AG08395 (cell line): ENCODE data around the gene ARID1B.

Source experiments
- DNase-seq: peaks from one replicate; pipeline ENCODE4 v3.0.0; 2012; ENCODE audit warnings: mixed read lengths, low spot score

The ARID1B gene

DNA sequence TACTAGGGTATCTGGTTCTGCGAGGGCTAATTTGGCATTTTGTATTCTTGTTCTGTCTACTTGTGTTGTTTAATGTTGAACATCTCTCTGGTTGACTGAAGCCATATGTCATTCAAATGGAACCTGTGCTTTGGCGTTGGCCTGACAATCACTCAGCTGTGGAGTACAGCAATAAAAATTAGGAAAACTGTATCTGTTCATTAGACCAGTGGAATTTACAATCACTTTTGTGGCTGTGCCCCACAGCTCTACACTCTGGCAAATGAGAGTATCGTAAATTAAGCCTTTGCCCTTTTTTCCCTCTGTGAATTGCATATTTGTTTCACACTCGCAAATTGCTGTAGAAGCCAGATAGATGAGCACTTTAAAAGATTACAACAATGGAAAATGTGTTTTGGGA lies 102.0 kb downstream of the ARID1B start:
- DNase-seq, result no peak

DNA sequence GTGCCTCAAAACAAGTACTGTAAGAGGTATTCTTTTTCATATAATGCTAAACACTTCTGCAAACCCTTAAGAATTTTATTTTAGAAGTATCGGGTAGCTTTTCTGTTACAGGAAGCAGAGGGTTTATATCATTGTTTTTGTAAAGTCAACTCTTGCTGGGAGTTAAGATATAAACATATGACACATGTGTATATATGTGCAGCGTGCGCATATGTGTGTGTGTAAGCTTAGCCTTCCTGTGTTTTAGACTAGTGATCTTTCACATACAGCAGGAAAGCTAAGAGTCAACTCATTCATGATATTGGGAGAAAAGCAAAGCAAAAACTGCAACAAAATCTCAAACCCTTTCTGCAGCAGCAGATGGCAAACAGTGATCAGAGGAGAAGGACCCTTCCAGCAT lies 102.4 kb downstream of the ARID1B start:
- DNase-seq, result no peak

DNA sequence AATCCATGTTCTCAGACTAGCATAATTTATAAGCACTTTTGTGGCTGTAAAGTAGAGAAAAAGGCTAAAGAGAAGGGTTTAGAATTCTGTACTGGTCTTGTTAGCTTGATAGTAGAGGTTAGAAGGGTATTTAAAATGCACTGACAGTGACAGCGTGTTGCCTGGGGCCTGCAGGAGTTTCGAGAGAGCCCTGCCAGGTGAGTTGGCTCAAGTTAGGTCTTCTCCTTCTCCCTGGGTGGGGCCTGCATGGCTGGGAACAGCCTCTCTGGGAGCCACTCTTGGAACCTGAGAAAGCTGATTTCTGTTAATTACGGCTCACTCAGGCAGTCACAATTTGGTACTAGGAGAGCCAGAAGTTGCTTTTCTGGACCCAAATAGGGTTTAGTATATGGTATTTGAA lies 103.7 kb downstream of the ARID1B start:
- DNase-seq, result no peak

DNA sequence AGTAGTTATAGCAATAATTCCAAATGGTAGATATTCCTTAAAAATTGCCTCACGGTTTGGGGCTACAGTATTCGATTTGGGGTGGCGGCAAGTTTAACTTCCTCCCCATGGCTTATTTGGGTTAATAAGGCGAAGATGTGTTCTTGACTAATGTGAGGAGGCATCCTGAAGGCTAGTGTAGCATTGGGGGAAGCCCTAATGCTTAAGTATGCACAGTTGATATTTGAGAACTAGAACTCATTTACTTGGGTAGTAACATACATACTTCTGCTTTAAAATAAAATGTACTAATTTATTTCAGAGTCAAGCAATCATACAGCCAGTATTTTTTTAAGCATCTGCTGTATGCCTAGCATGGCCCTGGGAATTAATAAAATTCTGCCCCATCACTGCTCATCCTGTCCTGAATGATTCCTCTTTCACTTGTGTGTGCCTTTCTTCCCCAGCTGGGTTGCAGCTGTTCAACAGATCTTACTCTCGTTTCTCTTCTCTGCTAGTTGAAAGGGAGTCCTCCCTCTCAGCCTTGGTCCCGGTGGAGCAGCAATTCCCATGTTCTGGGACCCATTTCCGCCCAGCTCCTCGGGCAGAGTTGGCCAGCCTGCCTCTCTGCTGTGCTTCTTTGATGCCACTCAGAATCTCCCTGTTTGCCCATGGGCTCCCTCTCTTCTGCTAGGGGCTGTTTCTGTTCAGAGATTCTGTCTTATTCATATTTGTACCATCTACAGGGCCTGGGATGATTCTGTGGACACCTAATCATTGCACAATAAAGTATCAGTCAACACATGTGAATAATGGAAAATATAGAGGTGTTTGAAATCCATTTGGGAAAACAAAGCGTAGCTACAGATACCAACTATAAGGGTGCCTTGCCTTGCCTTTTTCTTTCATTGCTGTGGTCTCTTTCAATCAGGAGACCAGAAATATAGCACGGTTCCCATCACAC lies 104.8 kb downstream of the ARID1B start:
- DNase-seq, result peak; percentile 7

DNA sequence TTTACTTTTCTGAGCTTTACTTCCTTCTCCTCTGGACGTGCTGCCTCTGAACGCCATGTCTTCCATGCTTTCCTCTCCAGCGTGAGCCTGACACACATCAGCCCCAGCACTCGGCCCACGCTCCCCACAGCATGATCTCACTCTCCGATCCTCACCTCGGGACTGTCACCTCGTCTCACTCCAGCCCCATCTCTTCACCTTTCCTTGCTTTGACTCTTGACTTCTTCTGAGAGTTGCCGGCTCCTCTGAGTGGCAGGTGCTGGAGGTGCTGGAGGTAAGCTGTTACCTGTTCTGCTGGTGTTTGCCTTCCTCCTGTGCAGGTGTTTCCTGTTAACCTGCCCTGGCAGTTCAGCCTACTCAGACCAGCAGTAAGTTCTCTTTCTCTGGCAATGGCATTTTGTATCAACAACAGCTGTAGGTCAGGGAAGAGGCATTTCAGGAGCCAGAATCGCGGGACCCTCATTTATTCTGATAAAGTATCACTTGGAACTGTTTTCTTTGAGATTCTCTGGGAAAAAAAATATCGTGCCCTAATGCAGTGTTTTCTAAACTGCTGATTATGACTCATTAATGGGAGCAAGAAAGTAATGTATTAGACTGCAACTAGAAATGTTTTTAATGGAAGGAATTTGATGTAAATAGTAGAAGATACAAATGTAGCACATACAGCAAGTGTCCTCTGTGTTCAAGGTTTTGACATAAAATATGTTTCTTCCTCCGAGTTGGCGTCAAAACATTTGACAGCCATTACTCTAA lies 106.5 kb downstream of the ARID1B start:
- DNase-seq, result no peak

DNA sequence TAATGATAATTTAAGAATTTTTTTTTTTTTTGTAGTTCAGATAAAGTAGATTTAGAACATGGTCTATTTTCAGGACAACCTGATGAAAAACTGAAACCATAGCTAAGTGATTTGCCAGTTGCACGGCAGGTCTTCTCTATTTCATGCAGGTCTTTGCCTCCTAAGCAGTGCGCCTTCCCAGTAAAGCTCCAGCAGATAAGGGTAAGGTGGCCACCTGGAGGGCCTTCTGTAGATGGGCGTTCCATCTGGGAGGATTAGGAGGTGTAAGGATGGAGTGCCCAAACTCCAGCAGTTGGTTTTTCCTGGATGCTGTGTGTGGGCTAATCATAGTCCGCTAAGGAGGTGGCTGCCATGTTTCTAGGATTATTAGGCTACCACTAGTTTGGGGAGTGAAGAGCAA lies 107.1 kb downstream of the ARID1B start:
- no peak for DNase-seq

DNA sequence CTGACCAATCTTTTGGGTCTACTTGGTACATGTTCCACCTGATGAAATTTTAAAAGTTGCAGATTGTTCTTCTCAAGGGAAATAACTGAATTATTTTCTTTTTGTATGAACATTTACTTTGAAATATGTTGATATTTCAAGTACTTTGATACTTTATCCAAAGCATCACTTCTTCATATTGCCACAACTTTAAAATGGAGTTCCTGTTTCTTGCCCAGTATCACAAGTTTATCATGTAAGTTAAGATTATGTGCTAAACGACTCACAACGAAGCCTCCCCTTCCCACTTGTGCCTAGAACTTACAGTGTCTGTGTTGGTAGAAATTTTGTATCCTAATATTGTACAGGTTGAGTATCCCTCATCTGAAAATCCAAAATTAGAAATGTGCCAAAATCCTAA lies 108.4 kb downstream of the ARID1B start:
- no peak for DNase-seq

DNA sequence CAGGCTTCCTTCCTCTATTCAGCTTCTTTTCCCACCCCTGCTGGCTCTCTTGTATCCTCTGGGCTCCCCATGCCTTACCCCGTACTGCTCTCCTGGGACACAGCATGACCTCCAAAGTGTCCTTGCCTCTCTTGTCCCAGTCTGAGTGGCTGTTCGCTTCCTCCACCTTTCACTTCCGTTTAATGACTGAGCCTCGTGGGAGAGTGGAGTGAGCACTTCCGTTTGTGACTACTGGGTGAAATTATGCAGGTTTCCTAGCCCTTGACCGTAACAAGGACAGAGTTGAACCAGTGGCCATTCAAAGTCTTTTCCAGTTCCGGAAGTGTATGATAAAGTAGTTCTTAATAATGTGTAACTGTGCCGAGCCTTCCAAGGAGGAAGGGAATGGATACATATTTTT lies 109.2 kb downstream of the ARID1B start:
- no peak for DNase-seq

DNA sequence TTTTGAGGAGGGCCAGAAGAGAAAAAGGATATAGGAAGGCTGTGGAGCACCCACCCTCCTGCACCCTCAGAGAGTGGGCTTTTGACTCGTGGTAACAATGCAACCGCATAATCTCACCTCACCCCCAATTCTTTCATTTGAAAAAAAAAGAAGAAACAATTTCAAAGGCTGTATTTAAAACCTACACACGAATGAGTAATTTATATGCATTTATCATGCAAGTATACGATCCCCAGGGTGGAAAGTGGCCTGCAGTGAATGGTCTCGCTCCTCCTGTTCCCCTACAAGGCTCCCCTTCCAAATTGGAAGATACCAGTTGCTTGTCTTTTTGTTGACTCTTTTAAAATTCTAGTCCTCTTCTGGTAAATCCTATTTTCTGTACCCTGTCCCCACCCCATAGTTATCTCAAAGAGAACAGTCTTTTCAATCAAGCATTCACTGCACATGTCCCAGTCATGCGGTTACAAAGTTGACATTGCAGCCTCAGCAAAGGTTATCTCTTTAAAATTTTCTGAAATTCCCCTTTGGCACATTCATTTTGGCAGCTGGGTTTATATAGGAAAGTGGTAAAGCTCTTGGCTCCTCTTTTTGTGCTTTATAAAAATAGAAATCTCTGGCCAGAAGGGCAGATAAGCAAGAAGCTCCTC lies 110.6 kb downstream of the ARID1B start:
- DNase-seq, result no peak

DNA sequence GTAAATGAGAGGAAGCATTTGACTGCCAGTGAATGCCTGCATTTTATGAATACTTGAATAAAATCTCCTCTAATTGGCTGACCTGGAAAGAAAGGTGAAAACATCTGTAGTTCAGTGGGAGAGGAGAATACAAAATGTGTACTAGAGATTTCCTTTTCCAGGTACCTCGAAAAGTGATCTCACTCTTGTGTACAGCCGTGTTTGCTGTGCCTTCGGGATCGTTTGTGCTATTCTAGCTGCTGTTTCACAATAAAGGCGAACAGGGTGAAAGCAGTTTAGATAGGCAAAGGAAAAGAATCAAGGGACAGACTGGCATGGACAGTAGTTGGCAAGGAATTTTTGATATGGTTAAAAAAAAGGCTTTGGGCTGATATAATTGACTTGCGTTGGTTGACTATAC lies 112.3 kb downstream of the ARID1B start:
- DNase-seq, result no peak

DNA sequence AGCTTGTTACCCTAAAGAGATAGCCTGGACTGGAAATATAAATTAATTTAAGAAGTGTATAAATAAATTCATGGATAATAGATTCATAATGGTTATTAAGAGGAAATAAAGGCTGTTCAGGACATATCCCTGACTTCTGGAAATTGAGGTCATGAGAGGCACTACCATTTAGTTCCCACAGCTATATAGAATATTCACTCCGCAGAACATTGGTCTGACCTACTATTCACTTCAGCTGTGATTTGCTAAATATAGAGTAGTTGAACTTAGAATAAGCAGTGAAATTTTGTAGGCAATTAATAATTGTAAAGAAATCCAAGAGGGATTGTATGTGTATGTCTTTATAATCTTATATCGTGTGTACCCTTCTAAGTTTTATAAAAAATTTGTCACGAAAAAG lies 112.8 kb downstream of the ARID1B start:
- DNase-seq, result no peak

DNA sequence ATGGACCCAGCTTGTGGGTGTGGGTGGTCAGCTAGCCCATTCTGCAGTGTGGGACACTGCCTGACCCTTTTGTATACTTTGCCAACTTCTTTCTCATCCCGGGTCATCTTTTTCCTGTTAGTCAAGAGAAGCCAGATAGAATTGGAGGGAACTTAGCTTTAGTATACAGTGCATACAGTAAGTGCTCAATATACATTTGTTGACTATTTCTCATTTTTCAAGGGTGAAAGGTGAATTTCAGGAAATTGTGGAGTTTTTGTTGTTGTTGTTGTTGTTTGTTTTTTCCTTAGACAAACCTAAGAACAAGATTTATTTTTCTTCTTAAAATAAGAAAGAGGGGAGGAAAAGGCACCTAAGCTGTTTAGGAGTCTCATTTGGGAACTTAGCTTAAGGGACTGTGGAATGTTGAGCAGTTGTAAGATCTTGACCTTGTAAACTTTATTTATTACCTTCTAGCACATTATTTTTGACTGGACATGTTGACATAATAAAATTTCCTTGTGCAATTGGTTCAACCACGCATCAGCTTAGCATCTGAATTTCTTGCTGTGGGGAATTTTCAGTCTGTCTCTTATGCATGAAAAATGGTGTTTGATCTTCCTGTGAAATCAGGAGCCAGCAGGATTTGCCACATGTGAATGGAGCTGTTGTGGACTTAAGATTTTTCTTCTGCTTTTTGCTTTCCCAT lies 113.6 kb downstream of the ARID1B start:
- DNase-seq, result peak; percentile 7

DNA sequence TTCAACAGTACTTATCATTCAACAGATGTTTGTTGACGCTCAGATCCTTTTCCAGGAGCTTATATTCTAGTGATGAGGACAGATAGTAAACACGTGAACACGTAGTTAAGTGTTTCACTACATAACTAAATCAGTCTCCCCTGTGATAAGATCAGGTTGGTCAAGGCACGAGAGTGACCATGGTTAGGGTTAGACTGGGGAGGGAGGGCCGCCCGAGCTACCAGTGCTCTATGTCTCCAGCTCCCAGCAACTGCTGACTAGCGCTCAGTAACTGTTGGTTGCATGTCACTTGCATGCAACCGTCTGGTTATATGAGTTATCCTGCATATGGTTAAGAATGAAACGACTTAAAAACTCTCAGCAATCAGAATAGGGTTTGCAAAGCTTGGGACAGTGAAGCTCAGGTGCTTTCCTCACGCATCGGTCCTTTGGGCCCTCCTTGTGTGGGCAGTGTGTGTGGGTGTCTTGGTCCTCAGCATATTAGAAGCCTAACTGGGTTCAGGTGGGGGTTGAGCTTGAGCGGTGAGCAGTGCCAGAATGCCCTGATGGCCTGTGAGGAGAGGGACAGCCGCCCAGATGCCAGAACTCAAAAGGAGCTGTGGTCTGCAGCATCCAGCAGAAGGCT lies 120.8 kb downstream of the ARID1B start:
- no peak for DNase-seq

DNA sequence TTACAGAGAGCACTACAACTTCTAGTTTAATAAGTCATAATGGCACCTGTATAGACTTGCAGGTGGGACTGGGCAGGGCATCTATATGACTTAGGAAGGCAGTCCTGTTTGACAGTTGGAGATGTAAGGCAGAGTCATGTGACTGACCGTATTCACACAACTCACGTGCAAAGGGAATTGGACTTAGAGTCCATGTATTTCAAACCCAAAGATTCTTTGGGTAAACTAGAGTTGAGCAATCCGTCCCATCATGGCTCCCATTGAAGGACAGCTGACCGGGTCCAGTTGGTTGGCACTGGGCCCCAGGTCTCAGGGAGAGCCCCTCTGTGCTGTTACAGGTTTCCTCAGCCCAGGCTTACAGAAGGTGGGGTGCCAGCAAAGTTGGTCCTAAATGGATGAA lies 121.9 kb downstream of the ARID1B start:
- no peak for DNase-seq

DNA sequence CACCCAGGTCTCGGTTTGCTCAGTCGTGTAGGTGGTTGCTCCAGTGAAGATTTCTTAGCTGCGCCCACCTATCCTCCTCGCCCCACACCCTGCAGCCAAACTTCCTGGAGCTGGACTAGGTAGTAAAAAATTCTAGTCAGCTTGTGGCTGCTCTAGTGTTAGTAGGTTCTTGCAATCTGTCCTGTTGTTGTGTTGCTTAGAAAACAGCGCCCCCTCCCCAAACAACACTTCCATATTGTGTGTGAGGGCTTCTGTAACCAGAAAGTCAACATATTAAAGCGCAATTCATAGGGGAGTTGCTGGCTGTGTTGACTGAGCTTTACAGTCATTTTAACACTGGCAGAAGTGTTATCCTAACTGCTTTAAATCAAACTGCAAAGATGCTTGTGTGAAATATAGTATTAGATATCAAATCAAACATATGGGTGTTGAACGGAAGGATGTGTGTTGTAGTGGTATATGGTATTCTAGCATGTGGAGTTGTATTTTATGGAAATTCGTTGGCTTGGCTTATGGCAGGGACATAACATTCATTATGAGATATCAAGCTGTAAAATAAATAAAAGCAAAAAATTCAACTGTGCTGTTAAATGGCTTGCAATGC lies 122.5 kb downstream of the ARID1B start:
- no peak for DNase-seq

DNA sequence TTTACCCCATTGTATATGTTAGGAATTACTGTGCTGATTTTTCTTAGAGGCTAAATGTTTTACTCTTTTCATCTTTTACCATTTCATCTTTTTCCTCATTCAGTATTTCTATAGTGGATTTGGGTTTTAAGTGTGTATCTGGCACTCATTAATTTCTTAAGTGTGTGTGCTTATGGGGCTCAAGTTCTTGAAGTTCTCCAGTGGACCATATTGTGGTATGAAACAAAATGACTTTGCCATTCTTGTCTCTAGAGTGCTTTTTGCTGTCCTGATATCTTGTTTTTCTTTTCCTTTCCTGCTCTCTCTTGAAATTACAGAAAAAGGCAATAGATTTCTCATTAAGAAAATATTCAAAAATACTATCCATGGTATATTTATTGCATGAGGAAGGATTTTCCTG lies 123.1 kb downstream of the ARID1B start:
- DNase-seq, result no peak

DNA sequence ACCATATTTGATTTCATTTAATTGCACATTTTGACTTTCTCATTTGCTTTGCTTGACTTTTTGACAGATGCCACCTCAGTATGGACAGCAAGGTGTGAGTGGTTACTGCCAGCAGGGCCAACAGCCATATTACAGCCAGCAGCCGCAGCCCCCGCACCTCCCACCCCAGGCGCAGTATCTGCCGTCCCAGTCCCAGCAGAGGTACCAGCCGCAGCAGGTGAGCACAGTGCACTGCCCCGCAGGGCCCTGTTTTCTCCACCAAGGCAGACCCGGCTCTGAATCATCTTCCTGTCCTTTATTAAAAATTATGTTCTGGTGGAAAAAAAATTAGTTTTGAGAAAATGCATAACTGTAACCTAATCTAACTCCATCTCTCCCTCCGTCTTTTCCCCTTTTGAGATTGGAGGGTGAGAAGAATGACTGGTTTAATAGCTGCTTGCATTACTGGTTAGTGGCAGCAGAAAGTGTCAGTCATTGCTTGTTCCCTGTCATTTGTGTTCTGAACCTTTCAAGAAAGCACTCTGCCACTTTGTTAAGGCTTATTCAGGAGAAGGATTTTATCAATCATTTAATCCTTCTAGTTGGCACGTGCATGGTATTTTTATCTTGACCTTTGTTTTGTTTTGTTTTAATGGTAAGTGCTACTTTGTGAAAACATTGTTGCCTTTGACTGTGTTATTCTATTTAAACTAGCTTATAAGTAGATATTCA lies 124.3 kb downstream of the ARID1B start:
- no peak for DNase-seq

DNA sequence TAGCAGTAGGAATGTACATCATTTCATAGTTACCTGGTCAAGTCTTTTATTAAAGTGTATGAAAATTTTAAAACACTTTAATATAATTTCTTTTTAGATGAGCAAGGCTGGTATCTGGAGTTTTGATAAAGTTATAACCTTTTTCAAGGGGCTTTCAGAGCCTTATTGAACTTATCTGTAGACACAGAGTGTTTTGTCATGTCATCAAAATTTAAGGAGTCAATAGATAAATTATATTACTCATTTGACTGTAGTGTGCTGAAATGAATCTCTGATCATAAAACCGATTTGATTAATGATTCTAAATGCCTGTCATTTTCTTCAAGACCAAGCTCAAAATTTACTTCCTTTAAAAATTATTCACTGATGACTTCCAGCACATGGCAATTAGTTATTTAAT lies 125.6 kb downstream of the ARID1B start:
- DNase-seq, result no peak

DNA sequence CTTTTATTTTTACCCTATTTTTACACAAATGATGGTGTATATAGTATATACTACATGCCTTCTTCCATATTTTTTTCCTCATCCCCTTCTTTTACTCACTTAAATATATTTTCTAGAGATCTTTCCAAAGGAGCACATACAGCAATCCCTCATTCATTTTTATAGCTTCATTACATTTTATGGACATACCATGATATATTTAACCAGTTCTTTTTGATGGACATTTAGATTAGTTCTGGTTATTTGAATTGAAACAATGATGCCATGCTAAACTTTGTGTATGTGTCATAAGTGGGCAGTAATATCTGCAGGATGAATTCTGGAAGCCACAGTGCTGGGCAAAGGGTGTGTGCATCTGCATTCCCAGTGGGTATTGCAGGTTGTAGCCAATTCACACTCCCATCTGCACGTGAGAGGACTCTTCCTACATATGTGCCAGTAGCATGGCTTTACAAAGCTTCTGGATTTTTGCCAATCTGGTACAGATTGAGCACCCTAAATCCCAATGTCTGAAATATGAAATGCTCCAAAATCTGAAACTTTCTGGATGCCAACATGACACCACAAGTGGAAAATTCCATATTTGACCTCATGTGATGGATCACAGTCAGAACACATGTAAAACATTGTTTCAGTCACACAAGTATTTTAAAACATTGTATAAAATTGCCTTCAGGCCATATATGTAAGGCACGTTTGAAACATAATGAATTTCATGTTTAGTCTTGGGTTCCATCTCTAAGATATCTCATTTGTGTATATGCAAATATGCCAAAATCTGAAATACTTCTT lies 127.2 kb downstream of the ARID1B start:
- no peak for DNase-seq

DNA sequence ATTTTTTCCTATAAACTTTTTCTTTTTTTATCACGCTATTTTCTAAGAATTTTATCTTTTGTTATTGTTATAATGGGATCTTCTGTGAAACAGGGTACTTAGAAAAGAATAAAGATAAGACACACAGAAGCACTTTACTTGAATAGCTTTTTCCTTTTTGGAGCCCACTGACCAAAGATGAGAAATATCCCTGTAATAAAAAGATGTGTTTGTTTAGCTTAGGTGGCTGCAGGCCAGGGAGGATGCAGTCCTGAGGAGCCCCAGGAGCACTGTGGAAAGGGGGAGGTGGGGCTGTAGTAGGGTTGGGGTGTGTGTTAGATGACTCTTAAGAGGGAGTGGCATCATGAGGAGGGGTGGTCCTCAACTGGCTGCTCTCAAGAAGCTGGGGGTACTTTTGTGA lies 128.6 kb downstream of the ARID1B start:
- DNase-seq, result no peak
